ENCODE results near the gene BOLA3.
"Not testable (repeated sequence)": the region's sequence is repeated elsewhere in the genome, so short reads cannot be mapped to it uniquely, and the experiment has no call there.

DNA sequence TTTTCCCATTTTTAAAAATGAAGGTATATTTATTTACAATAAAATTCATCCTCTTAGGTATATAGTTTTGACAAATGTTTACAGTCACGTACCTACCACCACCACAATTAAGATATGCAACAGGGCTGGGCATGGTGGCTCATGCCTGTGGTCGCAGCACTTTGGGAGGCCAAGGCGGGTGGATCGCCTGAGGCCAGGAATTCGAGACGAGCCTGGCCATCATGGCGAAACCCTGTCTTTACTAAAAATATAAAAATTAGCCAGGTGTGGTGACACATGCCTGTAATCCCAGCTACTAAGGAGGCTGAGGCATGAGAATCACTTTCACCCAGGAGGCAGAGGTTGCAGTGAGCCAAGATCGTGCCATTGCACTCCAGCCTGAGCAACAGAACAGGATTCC lies 59.0 kb downstream of the BOLA3 start:
- TF ChIP-seq, protein P1, sequence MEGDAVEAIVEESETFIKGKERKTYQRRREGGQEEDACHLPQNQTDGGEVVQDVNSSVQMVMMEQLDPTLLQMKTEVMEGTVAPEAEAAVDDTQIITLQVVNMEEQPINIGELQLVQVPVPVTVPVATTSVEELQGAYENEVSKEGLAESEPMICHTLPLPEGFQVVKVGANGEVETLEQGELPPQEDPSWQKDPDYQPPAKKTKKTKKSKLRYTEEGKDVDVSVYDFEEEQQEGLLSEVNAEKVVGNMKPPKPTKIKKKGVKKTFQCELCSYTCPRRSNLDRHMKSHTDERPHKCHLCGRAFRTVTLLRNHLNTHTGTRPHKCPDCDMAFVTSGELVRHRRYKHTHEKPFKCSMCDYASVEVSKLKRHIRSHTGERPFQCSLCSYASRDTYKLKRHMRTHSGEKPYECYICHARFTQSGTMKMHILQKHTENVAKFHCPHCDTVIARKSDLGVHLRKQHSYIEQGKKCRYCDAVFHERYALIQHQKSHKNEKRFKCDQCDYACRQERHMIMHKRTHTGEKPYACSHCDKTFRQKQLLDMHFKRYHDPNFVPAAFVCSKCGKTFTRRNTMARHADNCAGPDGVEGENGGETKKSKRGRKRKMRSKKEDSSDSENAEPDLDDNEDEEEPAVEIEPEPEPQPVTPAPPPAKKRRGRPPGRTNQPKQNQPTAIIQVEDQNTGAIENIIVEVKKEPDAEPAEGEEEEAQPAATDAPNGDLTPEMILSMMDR (IDR thresholded peaks at IDR 0.05; ENCODE audit: extremely low read depth in 1 of 2, insufficient read depth in 1 of 2, low read depth in 1 of 2, low read length in 2 of 2) = not testable (repeated sequence)
- TF ChIP-seq EZH2 (IDR thresholded peaks at IDR 0.05; ENCODE audit: borderline replicate concordance, low read depth, low read length, severe bottlenecking); POLR2A (IDR thresholded peaks at IDR 0.05; ENCODE audit: low read depth, low read length); JUN (IDR thresholded peaks at IDR 0.05; ENCODE audit: borderline replicate concordance, insufficient read depth, insufficient read length, low read depth): not testable (repeated sequence)
